DMS 273 (cell line): ENCODE results near the gene LINC01488.

Source experiments
- DNase-seq: peaks from one replicate; lab custom pipeline; 2025; ENCODE audit not compliant: unreplicated experiment; lab: John Stamatoyannopoulos, UW

LINC01488 gene

GRCh38 chr11:69444381-69445130 lies 36.9 kb upstream of the LINC01488 start:
- DNase-seq = no peak

GRCh38 chr11:69445131-69445470 lies 36.4 kb upstream of the LINC01488 start:
- DNase-seq = no peak

- DNase-seq = no peak
Measured at GRCh38 chr11:69446108-69446507, 35.4 kb upstream of the LINC01488 start.

- no peak for DNase-seq
Measured at GRCh38 chr11:69447786-69448185, 33.7 kb upstream of the LINC01488 start.

- DNase-seq = no peak
Measured at GRCh38 chr11:69448471-69449284, 32.8 kb upstream of the LINC01488 start.

- DNase-seq = peak; percentile 8
Measured at GRCh38 chr11:69449320-69450063, 32.0 kb upstream of the LINC01488 start.

- DNase-seq = no peak
Measured at GRCh38 chr11:69450064-69450856, 31.2 kb upstream of the LINC01488 start.

GRCh38 chr11:69450857-69451220 lies 30.6 kb upstream of the LINC01488 start:
- DNase-seq = no peak

- no peak for DNase-seq
Measured at GRCh38 chr11:69451289-69451688, 30.2 kb upstream of the LINC01488 start.

- DNase-seq = no peak
Measured at GRCh38 chr11:69452206-69452987, 29.1 kb upstream of the LINC01488 start.

- DNase-seq = no peak
Measured at GRCh38 chr11:69453151-69453550, 28.3 kb upstream of the LINC01488 start.

GRCh38 chr11:69454018-69454417 lies 27.4 kb upstream of the LINC01488 start:
- no peak for DNase-seq

- DNase-seq = no peak
Measured at GRCh38 chr11:69455969-69456368, 25.5 kb upstream of the LINC01488 start.

- no peak for DNase-seq
Measured at GRCh38 chr11:69456712-69457111, 24.8 kb upstream of the LINC01488 start.

- DNase-seq = no peak
Measured at GRCh38 chr11:69459848-69460539, 21.5 kb upstream of the LINC01488 start.

GRCh38 chr11:69460540-69461257 lies 20.8 kb upstream of the LINC01488 start:
- no peak for DNase-seq

GRCh38 chr11:69461272-69461962 lies 20.0 kb upstream of the LINC01488 start:
- no peak for DNase-seq
